ENCODE results near the gene BAIAP2L2. TPM values are rescaled to one million over a fixed set of nuclear protein-coding genes. Genes with fewer than 3 reads are reported as not detected.

The BAIAP2L2 gene
- polyA plus RNA-seq, 2 of the 4 experiments (the other 2 are of a cell fraction): 3.5 to 4.7 TPM

- Histone ChIP-seq H3K4me2 (no peak overlapping the region), H3K27ac (no peak overlapping the region), H3K9me3 (no peaks in the 10 kb centered on the region), H3K4me1 (no peaks in the 10 kb centered on the region), H3K4me3 (no peak overlapping the region)
- ATAC-seq: no peak
- ChIA-PET CTCF (interaction anchor here (1.2 to 2.2 kb wide), 4 partner anchors 20 to 499 kb away, joined by 3 to 9 read pairs (median 4); no protein-coding TSS in a partner anchor), POLR2A (interaction anchor here (0.7 kb wide), 1 partner anchor 17 kb away, joined by 4 read pairs; no protein-coding TSS in a partner anchor)
- 89% methylated on average over 7 of the region's 25 CpGs for WGBS (ENCODE audit: missing lambda C conversion rate)
- DNase-seq (ENCODE audit: low read depth in 1 of 2, low spot score in 1 of 2): no peak
- no peak for FAIRE-seq
- TF ChIP-seq FOSB (CRISPR knock-in tag; IDR thresholded peaks at IDR 0.05) (no peak), CBX8 (IDR thresholded peaks at IDR 0.05) (no peak), ZFP36 (IDR thresholded peaks at IDR 0.05; ENCODE audit: borderline replicate concordance, partially characterized antibody) (no peak), EHMT2 (IDR thresholded peaks at IDR 0.05; ENCODE audit: low read depth) (no peak), ZSCAN20 (CRISPR knock-in tag; IDR thresholded peaks at IDR 0.05) (no peak), FOSL2 (IDR thresholded peaks at IDR 0.05) (no peak), FOSL2 (CRISPR knock-in tag; IDR thresholded peaks at IDR 0.05) (no peak), HES2 (IDR thresholded peaks at IDR 0.05) (no peak), NPAS2 (CRISPR knock-in tag; IDR thresholded peaks at IDR 0.05; ENCODE audit: borderline replicate concordance) (no peak)
Measured at GRCh38 chr22:38072322-38073149, 37.9 kb downstream of the BAIAP2L2 start.

DNA sequence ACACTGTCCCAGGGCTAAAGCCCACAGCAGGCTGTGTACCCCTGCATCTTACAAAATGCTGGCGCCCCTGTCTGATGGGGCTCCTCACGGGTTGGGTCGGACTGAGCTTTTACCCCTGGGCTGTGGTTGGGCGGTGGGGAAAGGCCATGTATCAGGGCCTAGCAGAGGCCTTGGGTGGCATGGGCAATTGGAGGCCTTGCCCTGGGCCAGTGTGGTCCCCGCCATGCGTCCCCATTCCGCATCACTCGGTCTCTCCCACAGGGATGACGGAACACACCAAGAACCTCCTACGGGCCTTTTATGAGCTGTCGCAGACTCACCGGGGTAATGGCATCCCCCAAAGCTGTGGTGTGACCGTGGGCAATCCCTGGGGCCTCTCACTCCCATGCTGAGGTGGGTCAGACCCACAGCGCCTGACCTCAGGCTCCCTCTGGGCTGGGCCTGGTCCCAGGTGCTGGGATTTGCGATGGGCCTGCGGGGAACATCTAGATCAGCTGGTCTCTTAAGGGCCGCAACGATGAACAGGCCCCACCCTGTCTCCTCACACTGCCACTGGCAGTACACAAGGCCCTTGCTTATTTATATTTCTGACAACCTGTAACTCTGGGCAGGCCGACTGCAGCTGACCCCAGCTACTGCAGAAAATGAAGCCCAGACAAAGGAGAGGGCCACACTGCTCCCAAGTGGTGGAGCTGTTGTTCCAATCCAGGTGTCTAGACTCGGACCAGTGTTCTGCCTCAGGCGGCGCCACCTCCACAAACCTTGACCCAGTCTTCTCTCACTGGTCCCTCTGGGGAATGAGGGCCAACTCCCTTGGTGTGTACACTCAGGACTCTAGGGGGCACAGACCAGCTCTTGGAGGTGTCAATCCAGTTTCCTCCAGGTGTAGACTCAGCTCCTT lies 38.8 kb downstream of the BAIAP2L2 start:
- no peak; a peak in 1 of 6 replicates for ATAC-seq
- Histone ChIP-seq H3K4me1 (no peaks in the 10 kb centered on the region), H3K27ac (no peak overlapping the region), H3K4me2 (no peak overlapping the region), H3K4me3 (no peak overlapping the region), H3K9me3 (no peaks in the 10 kb centered on the region)
- CTCF ChIA-PET: interaction anchor here (1.2 to 2.2 kb wide), 4 partner anchors 19 to 500 kb away, joined by 3 to 9 read pairs (median 4); no protein-coding TSS in a partner anchor
- TF ChIP-seq RAD21 (conservative IDR thresholded peaks at IDR 0.05 in 1 of 2, IDR thresholded peaks at IDR 0.05 in 1 of 2) (peak in 1 of 2 experiments; percentile 20; a peak in 1 of 5 replicates), HEYL (CRISPR knock-in tag; IDR thresholded peaks at IDR 0.05) (no peak)
- WGBS (ENCODE audit: missing lambda C conversion rate): 95% methylated on average over 9 of the region's 22 CpGs
- no peak for FAIRE-seq
- POLR2A ChIA-PET: interaction anchor here (0.7 kb wide), 1 partner anchor 18 kb away, joined by 4 read pairs; no protein-coding TSS in a partner anchor
- DNase-seq (ENCODE audit: low read depth in 1 of 2, low spot score in 1 of 2): peak in 1 of 2 experiments; percentile 20

DNA sequence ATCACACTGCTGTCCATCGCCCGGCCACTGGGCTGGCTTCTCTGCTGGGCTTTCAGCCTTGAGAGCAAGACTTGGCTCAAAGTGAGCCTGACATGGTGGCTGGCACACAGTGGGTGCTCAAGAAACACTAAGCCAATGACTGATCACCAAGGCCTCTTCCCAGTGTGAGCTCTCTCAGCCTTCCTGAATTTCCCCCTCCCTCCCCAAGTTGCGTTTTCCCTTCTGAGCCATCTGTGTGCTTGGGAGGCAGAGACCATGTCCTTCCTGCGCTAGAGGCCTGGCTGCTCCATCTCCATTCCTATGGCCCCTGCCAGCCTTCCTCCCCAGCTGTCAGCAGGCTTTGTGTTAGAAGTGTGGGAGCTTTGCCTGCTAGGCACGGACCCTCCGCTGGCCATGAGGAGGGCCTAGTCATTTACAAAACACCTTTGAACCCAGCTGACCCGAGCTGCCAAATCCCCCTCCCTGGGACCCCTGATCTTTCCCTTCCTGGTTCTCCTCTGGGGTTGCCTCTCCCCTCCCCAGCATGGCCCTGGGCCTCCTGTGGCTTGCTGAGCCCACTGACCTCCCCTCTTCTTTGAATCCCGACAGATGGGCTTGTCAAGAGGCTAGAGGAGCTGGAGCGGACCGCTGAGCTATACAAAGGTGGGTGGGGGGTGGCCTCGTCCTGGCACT lies 40.1 kb downstream of the BAIAP2L2 start:
- POLR2A ChIA-PET: no interaction called here
- WGBS (ENCODE audit: missing lambda C conversion rate): 77% methylated on average over 8 of the region's 11 CpGs
- TF ChIP-seq TFCP2L1 (CRISPR knock-in tag; IDR thresholded peaks at IDR 0.05): no peak
- no peak for TF ChIP-seq FOSL2 (IDR thresholded peaks at IDR 0.05)
- TF ChIP-seq FOSL2 (CRISPR knock-in tag; IDR thresholded peaks at IDR 0.05): no peak
- no peak for TF ChIP-seq ZFP36 (IDR thresholded peaks at IDR 0.05; ENCODE audit: borderline replicate concordance, partially characterized antibody)
- no peak for TF ChIP-seq RNF2 (IDR thresholded peaks at IDR 0.05; ENCODE audit: borderline replicate concordance, low read depth)
- no peak for TF ChIP-seq FOXS1 (CRISPR knock-in tag; IDR thresholded peaks at IDR 0.05)
- TF ChIP-seq, protein P1, sequence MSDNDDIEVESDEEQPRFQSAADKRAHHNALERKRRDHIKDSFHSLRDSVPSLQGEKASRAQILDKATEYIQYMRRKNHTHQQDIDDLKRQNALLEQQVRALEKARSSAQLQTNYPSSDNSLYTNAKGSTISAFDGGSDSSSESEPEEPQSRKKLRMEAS (IDR thresholded peaks at IDR 0.05): no peak
- no peak for TF ChIP-seq HEYL (CRISPR knock-in tag; IDR thresholded peaks at IDR 0.05)
- no peak for TF ChIP-seq PHF8 (IDR thresholded peaks at IDR 0.05; ENCODE audit: borderline replicate concordance, low read depth)
- TF ChIP-seq, protein P2, sequence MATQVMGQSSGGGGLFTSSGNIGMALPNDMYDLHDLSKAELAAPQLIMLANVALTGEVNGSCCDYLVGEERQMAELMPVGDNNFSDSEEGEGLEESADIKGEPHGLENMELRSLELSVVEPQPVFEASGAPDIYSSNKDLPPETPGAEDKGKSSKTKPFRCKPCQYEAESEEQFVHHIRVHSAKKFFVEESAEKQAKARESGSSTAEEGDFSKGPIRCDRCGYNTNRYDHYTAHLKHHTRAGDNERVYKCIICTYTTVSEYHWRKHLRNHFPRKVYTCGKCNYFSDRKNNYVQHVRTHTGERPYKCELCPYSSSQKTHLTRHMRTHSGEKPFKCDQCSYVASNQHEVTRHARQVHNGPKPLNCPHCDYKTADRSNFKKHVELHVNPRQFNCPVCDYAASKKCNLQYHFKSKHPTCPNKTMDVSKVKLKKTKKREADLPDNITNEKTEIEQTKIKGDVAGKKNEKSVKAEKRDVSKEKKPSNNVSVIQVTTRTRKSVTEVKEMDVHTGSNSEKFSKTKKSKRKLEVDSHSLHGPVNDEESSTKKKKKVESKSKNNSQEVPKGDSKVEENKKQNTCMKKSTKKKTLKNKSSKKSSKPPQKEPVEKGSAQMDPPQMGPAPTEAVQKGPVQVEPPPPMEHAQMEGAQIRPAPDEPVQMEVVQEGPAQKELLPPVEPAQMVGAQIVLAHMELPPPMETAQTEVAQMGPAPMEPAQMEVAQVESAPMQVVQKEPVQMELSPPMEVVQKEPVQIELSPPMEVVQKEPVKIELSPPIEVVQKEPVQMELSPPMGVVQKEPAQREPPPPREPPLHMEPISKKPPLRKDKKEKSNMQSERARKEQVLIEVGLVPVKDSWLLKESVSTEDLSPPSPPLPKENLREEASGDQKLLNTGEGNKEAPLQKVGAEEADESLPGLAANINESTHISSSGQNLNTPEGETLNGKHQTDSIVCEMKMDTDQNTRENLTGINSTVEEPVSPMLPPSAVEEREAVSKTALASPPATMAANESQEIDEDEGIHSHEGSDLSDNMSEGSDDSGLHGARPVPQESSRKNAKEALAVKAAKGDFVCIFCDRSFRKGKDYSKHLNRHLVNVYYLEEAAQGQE (IDR thresholded peaks at IDR 0.05): no peak
- TF ChIP-seq MAFK (IDR thresholded peaks at IDR 0.05; ENCODE audit: partially characterized antibody): no peak
- TF ChIP-seq HMGXB4 (CRISPR knock-in tag; IDR thresholded peaks at IDR 0.05; ENCODE audit: borderline replicate concordance): no peak
- TF ChIP-seq MAZ (IDR thresholded peaks at IDR 0.05; ENCODE audit: borderline replicate concordance, low read depth, low read length): no peak
- TF ChIP-seq SREBF2 (IDR thresholded peaks at IDR 0.05): no peak

More for the DNA sequence above, 40.1 kb downstream of the BAIAP2L2 start:
- Histone ChIP-seq H3K27ac (no peak overlapping the region), H3K9me3 (no peaks in the 10 kb centered on the region), H3K4me1 (no peaks in the 10 kb centered on the region), H3K4me3 (no peak overlapping the region), H3K4me2 (no peak overlapping the region)
- ATAC-seq (no peak), DNase-seq (ENCODE audit: low read depth in 1 of 2, low spot score in 1 of 2) (no peak), FAIRE-seq (no peak)
- CTCF ChIA-PET: interaction anchor here (0.6 to 4.0 kb wide), 13 partner anchors 9 to 662 kb away, joined by 3 to 23 read pairs (median 4); partner anchors contain the start of gene PICK1

Data from A549 (cell line).